Coronary artery (tissue), 2 donors: ENCODE measurements around the gene CASK.
A peak's percentile ranks its signal among the peaks of the same experiment; 100 is the strongest.
"Not testable (repeated sequence)": the region's sequence is repeated elsewhere in the genome, so short reads cannot be mapped to it uniquely, and the experiment has no call there.

Experiments used
- DNase-seq: peaks from one replicate; pipeline ENCODE4 v3.0.0-alpha.2; 2017; ENCODE audit warnings: low spot score
- H3K27ac ChIP-seq, 2 donors: fragments of 200-600 bp; sonication (generic); one replicate each; pipeline ENCODE4 v1.5.1; 2016 to 2019
- H3K4me3 ChIP-seq: fragments of 200-600 bp; sonication (generic); 2 replicates; pipeline ENCODE4 v1.5.1; 2016; ENCODE audit warnings: mild to moderate bottlenecking, moderate library complexity
- TF ChIP-seq, protein P1 (sequence below): fragments of 200-600 bp; sonication (generic); IDR thresholded peaks from one replicate; pipeline ENCODE4 v1.5.1; 2019; ENCODE audit warnings: antibody characterized with exemption

The CASK gene

GRCh38 chrX:41664375-41664901 lies 258.9 kb downstream of the CASK start:
- no peak for DNase-seq
- Histone ChIP-seq H3K27ac (peak overlapping the region; percentile 55 to 73), H3K4me3 (no peak overlapping the region)
- TF ChIP-seq, protein P1, sequence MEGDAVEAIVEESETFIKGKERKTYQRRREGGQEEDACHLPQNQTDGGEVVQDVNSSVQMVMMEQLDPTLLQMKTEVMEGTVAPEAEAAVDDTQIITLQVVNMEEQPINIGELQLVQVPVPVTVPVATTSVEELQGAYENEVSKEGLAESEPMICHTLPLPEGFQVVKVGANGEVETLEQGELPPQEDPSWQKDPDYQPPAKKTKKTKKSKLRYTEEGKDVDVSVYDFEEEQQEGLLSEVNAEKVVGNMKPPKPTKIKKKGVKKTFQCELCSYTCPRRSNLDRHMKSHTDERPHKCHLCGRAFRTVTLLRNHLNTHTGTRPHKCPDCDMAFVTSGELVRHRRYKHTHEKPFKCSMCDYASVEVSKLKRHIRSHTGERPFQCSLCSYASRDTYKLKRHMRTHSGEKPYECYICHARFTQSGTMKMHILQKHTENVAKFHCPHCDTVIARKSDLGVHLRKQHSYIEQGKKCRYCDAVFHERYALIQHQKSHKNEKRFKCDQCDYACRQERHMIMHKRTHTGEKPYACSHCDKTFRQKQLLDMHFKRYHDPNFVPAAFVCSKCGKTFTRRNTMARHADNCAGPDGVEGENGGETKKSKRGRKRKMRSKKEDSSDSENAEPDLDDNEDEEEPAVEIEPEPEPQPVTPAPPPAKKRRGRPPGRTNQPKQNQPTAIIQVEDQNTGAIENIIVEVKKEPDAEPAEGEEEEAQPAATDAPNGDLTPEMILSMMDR: no peak

GRCh38 chrX:41661366-41662095 lies 261.8 kb downstream of the CASK start:
- TF ChIP-seq, protein P1: no peak
- H3K27ac ChIP-seq: peak overlapping the region; percentile 73 to 86
- no peak for DNase-seq
- H3K4me3 ChIP-seq: no peak overlapping the region

DNA sequence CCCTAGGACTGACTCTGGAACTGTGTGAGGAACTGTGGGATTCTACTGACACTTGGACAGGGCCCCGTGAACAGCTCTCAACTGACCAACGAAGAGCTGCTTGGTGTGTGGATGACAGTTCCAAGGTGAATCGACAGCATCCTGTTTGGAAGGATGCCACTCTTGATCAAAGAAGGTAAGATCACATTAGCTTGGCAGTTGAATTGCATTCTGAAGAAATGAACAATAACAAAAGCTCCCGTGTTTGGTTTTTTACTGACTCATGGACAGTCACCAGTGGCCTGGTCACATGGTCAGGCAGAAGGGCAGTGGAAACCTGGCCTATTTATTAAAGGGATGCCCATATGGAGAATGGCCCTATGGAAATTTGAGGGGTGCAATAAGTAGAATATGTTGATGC lies 267.7 kb downstream of the CASK start:
- Histone ChIP-seq H3K4me3 (no peak overlapping the region), H3K27ac (peak overlapping the region in 1 of 2 donors; percentile 75)
- TF ChIP-seq, protein P1: no peak
- no peak for DNase-seq

- Histone ChIP-seq H3K4me3 (no peak overlapping the region), H3K27ac (peak overlapping the region in 1 of 2 donors; percentile 75)
- TF ChIP-seq, protein P1: no peak
- DNase-seq: no peak
Measured at GRCh38 chrX:41655101-41655500, 268.3 kb downstream of the CASK start.

DNA sequence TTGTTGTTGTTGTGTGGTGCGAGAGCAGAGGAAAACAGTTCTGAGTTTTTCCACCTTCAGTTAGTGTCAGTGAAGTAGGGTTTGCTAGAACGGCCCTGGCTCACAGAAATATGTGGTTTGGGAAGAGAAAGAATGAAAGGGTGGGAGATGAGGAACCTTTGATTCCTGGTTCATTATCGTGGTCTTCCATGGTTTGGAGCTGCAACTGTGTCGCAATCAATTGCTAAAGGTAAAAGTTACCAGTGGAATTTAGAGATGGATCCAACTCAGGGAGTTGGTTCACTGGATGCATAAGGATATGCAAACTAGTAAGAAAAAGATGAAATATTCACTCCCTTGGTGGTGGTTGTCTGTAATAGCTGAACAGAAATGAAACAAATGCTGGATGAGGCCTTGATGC lies 270.2 kb downstream of the CASK start:
- Histone ChIP-seq H3K27ac (no peak overlapping the region), H3K4me3 (no peak overlapping the region)
- DNase-seq: no peak
- TF ChIP-seq, protein P1: no peak

DNA sequence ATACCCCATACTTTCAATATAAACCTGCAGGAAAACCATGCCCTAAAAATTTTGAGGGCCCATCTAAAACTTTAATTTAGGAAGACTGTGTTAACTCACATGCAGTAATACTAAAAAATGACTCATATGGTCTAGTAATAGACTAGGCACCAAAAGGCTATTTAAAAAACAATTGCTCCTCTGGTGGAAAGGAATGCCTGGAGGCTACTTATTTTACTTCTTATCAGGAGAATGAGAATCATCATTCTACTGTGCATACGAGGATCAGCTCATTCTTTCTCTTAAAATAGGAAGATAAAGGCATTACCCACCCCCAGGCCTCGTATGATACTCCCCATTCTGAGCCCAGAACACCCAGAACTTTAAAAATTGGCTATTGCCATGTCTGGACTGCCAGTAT lies 277.2 kb downstream of the CASK start:
- H3K4me3 ChIP-seq, DNase-seq, H3K27ac ChIP-seq: not testable (repeated sequence)

DNA sequence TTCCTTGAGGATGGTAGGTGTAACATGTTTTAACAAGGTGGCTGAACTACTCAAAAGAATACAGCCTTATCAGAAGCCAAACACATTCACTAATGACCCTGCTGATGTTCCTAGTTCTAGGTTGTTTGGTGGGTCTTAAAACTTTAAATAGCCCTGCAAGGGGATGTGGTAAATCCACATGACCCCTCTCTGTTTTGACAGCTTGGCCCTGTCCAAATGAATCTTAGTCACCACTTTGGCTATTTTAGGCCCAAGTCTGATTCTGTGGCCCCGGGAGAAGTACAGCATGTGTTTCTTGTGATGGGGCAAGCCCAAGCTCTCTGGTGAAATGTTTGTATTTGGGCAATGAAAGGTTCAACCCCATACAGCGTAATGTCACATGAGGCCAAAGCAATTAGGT lies 289.1 kb downstream of the CASK start:
- TF ChIP-seq, protein P1: no peak
- H3K27ac ChIP-seq: peak overlapping the region in 1 of 2 donors; percentile 68
- no peak overlapping the region for H3K4me3 ChIP-seq
- no peak for DNase-seq
